ENCODE results near the gene ITPRIPL1.

Gene ITPRIPL1

DNA sequence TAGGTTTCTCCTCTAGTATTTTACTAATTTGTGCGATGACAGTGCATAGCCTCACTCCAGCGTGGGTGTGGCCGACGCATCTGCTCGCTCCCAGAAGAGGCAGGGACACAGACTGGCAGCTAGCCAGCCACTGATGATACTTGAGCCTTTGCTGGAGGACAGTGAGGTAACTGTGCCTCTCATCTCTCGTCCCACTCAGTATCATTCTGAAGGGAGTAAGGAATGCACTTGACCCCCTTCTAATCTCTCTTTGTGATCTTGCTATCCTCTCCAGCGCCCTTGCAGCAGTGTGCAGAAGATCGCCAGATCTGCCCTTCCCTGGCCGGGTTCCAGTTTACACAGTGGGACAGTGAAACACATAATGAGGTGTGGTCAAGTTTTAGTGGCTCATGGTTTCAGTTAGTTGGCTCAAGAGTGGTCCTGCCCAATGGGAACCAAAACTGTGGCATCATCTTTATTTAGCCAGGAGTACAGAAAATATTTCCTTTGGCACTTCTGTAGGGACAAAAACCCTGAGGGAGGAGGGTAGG is 28.0 kb downstream of the ITPRIPL1 start:
- ATAC-seq (ENCODE audit: low read depth) (no peak), DNase-seq (ENCODE audit: low spot score) (no peak)
- TF ChIP-seq, protein P1, sequence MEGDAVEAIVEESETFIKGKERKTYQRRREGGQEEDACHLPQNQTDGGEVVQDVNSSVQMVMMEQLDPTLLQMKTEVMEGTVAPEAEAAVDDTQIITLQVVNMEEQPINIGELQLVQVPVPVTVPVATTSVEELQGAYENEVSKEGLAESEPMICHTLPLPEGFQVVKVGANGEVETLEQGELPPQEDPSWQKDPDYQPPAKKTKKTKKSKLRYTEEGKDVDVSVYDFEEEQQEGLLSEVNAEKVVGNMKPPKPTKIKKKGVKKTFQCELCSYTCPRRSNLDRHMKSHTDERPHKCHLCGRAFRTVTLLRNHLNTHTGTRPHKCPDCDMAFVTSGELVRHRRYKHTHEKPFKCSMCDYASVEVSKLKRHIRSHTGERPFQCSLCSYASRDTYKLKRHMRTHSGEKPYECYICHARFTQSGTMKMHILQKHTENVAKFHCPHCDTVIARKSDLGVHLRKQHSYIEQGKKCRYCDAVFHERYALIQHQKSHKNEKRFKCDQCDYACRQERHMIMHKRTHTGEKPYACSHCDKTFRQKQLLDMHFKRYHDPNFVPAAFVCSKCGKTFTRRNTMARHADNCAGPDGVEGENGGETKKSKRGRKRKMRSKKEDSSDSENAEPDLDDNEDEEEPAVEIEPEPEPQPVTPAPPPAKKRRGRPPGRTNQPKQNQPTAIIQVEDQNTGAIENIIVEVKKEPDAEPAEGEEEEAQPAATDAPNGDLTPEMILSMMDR (IDR thresholded peaks at IDR 0.05; ENCODE audit: poor library complexity, severe bottlenecking): no peak
- Histone ChIP-seq H3K4me3 (ENCODE audit: severe bottlenecking) (no peak overlapping the region), H3K27me3 (ENCODE audit: insufficient read depth, poor library complexity, severe bottlenecking) (no peaks in the 10 kb centered on the region), H3K4me1 (ENCODE audit: insufficient read depth, poor library complexity, severe bottlenecking) (no peaks in the 10 kb centered on the region), H3K9me3 (ENCODE audit: severe bottlenecking) (no peaks in the 10 kb centered on the region), H3K27ac (ENCODE audit: poor library complexity, severe bottlenecking) (no peak overlapping the region), H3K36me3 (ENCODE audit: low read depth) (peaks cover 69% of the 10 kb centered on the region)

GRCh38 chr2:96353606-96354101 is 28.5 kb downstream of the ITPRIPL1 start:
- DNase-seq (ENCODE audit: low spot score): no peak
- H3K27me3 ChIP-seq (ENCODE audit: insufficient read depth, poor library complexity, severe bottlenecking): no peaks in the 10 kb centered on the region
- ATAC-seq (ENCODE audit: low read depth): no peak
- H3K4me3 ChIP-seq (ENCODE audit: severe bottlenecking): no peak overlapping the region
- H3K4me1 ChIP-seq (ENCODE audit: insufficient read depth, poor library complexity, severe bottlenecking): no peaks in the 10 kb centered on the region
- H3K27ac ChIP-seq (ENCODE audit: poor library complexity, severe bottlenecking): no peak overlapping the region
- peaks cover 67% of the 10 kb centered on the region for H3K36me3 ChIP-seq (ENCODE audit: low read depth)
- TF ChIP-seq, protein P1 (IDR thresholded peaks at IDR 0.05; ENCODE audit: poor library complexity, severe bottlenecking): no peak
- H3K9me3 ChIP-seq (ENCODE audit: severe bottlenecking): no peaks in the 10 kb centered on the region

DNA sequence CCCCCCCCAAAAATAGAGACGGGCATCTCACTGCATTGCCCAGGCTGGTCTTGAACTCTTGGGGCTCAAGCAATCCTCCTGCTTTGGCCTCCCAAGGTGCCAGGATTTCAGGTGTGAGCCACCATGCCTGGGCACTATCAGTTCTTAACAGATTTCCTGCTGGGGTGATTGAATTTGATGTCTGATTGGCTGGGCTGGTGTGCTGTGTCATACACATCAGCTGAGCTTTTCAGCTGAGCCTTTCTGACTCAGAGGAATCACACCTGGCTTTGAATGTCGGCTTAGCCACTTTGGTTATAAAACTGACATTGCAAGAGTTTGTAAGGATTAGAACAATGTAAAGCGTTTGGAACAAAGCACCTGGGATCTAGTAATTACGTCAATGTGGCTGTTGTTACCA is 29.4 kb downstream of the ITPRIPL1 start:
- TF ChIP-seq, protein P1 (IDR thresholded peaks at IDR 0.05; ENCODE audit: poor library complexity, severe bottlenecking): no peak
- no peak for ATAC-seq (ENCODE audit: low read depth)
- Histone ChIP-seq H3K27ac (ENCODE audit: poor library complexity, severe bottlenecking) (no peak overlapping the region), H3K4me3 (ENCODE audit: severe bottlenecking) (no peak overlapping the region), H3K4me1 (ENCODE audit: insufficient read depth, poor library complexity, severe bottlenecking) (no peaks in the 10 kb centered on the region), H3K9me3 (ENCODE audit: severe bottlenecking) (no peaks in the 10 kb centered on the region), H3K27me3 (ENCODE audit: insufficient read depth, poor library complexity, severe bottlenecking) (no peaks in the 10 kb centered on the region), H3K36me3 (ENCODE audit: low read depth) (peaks cover 67% of the 10 kb centered on the region)
- no peak for DNase-seq (ENCODE audit: low spot score)

- Histone ChIP-seq H3K27me3 (ENCODE audit: insufficient read depth, poor library complexity, severe bottlenecking) (no peaks in the 10 kb centered on the region), H3K4me1 (ENCODE audit: insufficient read depth, poor library complexity, severe bottlenecking) (no peaks in the 10 kb centered on the region), H3K9me3 (ENCODE audit: severe bottlenecking) (no peaks in the 10 kb centered on the region), H3K4me3 (ENCODE audit: severe bottlenecking) (no peak overlapping the region), H3K27ac (ENCODE audit: poor library complexity, severe bottlenecking) (no peak overlapping the region), H3K36me3 (ENCODE audit: low read depth) (peaks cover 68% of the 10 kb centered on the region)
- DNase-seq (ENCODE audit: low spot score) (no peak), ATAC-seq (ENCODE audit: low read depth) (no peak)
- TF ChIP-seq, protein P1 (IDR thresholded peaks at IDR 0.05; ENCODE audit: poor library complexity, severe bottlenecking): no peak
Observed at GRCh38 chr2:96356889-96357288, 31.8 kb downstream of the ITPRIPL1 start.

DNA sequence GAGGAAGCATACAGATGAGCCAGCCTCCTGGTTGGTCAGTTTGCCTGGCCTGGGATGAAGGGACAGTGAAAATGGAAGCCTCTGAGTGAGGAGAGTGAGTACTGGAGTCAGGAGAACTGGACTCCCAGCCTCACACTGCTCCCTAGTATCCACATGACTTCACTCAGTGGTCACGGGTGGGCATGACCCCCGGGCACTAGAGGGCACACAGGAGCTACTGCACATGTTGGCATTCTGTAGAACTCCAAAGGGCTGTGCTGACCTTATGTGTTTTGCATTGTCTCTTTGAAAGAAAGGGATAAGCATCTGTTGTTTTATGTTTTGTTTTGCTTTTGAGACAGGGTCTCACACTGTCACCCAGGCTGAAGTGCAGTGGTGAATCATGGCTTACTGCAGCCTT is 34.2 kb downstream of the ITPRIPL1 start:
- TF ChIP-seq, protein P1 (IDR thresholded peaks at IDR 0.05; ENCODE audit: poor library complexity, severe bottlenecking): peak; percentile 42
- no peak overlapping the region for H3K4me3 ChIP-seq (ENCODE audit: severe bottlenecking)
- ATAC-seq (ENCODE audit: low read depth): no peak
- DNase-seq (ENCODE audit: low spot score): no peak
- H3K36me3 ChIP-seq (ENCODE audit: low read depth): peaks cover 65% of the 10 kb centered on the region
- no peaks in the 10 kb centered on the region for H3K4me1 ChIP-seq (ENCODE audit: insufficient read depth, poor library complexity, severe bottlenecking)
- H3K27me3 ChIP-seq (ENCODE audit: insufficient read depth, poor library complexity, severe bottlenecking): no peaks in the 10 kb centered on the region
- H3K9me3 ChIP-seq (ENCODE audit: severe bottlenecking): no peaks in the 10 kb centered on the region
- no peak overlapping the region for H3K27ac ChIP-seq (ENCODE audit: poor library complexity, severe bottlenecking)
